Gastroesophageal sphincter (tissue), 3 donors: Measurements from ENCODE around the gene ANKH.

Experiments used
- CTCF ChIP-seq, 4 experiments: fragments of 200-600 bp in 2 of 4; fragments of 450-650 bp in 2 of 4; sonication (generic) in 1 of 4; IDR thresholded peaks; one replicate each; pipeline ENCODE4 v1.5.1; 2017 to 2019; ENCODE audit warnings: antibody characterized with exemption in 4 of 4, mild to moderate bottlenecking in 2 of 4, moderate library complexity in 2 of 4
- EP300 ChIP-seq: sonication (generic); formaldehyde crosslinking; IDR thresholded peaks from one replicate; pipeline ENCODE4 v1.6.1; 2017; ENCODE audit warnings: antibody characterized with exemption, mild to moderate bottlenecking
- POLR2A ChIP-seq, 2 donors: fragments of 450-650 bp; IDR thresholded peaks; one replicate each; pipeline ENCODE4 v1.6.1; 2017; ENCODE audit warnings: antibody characterized with exemption in 2 of 2, mild to moderate bottlenecking in 2 of 2, moderate library complexity in 1 of 2

DNA sequence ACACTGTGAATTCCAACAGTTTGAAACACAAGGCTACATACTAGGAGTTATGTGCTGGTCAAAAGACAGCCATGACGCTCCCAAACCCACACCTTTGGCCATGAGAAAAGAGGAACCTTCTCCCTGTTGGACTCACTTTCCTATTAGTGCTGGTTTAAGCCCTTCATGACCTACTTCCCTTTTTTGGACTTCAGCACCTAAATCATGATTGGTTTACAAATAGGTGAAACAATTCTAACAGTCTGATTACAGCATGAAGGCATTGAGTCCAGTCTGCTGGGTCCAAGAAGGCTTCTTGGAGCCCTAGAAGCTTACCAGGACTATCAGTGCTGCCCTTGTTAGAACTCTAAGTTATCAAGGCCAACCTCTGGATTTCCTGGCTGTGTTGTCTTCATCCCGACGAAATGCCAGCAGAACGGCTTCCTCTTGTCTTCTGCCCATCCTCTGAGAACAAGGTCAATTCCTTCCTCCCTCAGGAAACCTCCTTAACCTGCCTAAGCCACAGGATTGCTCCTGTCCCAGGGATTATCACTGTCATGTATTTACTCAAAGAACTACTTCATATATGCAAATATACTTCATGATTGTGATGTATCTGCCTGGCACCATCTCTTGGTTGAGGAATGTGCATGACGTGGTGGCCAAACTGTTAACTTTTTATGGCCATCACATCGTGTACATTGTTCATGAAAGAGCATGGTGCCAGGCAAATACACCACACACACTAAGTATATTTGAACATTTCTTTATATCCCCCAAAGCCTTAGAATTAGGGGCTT is 83.6 kb downstream of the ANKH start:
- TF ChIP-seq CTCF (IDR thresholded peaks at IDR 0.05) (no peak), EP300 (no peak), POLR2A (IDR thresholded peaks at IDR 0.05) (no peak)
